ENCODE data around the gene PPP2R3B.
A peak's percentile ranks its signal among the peaks of the same experiment; 100 is the strongest.
"Not testable (repeated sequence)": the region's sequence is repeated elsewhere in the genome, so short reads cannot be mapped to it uniquely, and the experiment has no call there.

The PPP2R3B gene

DNA sequence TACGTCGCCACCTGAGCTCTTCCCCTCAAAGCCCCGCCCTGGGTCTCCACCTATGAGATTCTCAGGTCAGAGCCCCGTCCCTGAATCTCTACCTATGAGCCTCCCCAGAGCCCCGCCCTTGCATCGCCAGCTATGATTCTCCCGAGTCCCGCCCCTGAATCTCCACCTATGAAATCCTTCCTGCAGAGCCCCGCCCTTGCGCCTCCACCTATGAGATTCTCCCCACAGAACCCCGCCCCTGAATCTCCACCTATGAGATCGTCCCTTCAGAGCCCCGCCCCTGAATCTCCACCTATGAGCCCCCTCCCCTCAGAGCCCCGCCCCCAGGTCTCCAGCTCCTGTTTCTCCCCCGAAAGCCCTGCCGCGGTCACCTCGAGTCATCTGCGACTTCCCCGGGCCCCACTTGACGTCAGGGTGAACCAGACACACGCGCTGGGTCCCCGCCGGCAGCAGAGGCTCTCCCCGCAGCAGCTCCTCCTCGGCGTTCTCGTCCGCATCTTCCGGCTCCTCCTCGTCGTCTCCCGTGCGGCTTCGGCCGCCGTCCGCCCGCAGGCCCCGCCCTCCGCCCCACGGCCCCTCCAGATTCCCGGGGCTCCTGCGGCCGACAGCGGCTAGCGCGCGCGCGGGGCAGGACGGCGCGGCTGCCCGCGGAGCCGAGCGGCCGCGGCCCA lies 68.5 kb downstream of the PPP2R3B start:
- DNase-seq, result peak; percentile 99

DNA sequence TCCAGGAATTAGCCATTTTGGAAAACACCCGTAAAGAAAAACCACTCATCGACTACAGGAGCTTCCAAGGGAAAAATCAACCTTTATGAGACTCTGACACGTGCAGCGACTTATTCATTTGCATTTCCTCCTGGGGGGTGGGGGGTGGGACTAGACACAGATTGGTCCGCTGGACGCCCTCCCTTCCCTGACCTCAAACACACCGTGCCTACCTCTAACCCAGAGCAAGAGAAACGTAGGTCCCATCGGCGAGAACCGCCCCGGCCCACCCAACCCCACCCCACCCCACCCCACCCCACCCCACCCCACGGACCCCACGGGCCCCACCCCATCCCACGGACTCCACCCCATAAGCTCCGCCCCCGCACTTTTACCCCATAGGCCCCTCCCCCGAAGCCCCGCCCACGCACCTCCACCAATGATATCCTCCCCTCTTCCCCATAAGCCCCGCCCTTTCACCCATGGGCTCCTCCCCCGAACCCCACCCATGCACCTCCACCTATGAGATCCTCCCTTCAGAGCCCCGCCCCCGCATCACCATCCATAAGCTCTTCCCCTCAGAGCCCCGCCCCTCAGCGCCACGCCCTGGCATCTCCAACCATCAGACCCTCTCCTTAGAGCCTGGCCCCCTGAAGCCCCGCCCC lies 69.2 kb downstream of the PPP2R3B start:
- DNase-seq, result no peak

DNA sequence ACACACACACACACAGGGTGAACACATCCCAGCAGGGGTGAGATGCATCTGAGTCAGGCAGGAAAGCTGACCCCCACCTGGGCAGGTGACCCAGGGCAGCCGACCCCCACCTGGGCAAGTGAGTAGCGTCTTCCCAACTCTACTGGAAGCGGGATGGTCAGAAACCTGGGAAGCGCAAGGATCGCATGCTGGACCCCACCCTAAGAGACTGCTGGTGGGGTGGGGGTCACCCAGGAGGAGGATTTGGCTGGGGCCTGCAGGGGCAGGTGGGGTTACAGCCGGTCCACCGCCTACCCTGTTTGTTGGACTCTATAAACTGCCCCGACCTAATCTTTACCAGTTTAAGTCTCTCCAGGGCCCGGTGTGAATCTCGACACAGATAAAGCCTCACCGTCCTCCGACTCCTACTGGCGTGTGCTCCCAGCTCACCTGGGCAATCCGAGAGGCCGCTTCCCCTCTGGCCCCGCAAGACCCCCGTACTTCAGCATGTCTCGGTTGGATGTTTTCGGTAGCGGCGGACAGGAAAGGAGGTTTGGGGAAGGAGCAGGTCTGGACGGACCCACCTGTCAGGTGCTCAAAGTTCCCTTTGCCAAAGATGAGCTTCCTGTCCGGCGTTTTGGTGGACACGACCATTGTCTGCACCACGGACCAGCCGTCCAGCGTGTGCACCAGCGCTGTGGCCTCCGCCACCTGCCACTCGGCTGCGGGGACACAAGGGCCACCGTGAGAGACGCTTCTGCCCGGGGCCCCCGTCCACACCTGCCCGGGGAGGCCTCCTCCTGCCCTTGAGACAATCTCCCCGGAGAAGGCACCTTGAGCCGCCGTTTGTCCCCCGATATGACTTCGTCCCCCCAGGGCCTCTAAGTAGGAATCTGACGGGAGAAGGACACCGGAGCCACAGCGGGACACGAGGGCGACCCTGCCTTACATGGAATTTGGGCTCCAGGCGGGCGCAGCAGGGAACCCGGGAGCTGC lies 70.1 kb downstream of the PPP2R3B start:
- no peak for DNase-seq

DNA sequence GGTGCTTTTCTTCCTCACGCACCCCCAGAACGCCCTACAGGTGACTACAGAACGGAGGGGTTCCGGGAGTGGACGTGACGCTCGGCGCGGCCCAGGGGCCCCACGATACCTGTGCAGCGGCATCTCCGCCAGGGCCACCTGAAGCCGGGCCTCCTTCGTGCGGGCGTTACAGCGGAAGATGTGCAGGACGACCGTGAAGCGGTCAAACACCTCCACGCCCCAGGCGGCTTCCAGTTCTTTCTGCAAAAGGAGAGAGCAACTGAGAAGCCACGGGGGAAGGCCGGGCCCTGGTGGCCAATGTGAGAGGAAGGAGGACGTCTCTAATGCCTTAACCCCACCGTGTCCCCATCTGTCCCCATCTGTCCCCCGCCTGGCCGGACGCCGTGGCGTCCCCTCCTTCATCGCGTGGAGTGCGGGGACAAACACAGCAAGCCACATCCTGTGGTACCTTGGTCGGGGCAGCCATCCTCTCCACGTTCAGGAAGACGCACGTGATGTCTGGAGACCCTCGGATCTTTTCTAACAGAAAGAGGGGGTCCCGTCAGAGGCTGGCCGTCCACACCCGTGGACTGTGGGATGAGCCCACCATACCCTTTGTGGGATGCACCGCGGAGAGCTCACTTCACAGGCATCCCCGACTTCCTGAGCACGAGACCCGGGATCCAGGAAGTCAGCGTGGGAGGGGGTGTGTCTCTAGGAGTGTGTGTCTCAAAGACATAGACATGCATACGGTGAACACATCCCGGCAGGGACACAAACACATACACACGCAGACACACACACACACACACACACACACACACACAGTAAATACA lies 71.7 kb downstream of the PPP2R3B start:
- no peak for DNase-seq

DNA sequence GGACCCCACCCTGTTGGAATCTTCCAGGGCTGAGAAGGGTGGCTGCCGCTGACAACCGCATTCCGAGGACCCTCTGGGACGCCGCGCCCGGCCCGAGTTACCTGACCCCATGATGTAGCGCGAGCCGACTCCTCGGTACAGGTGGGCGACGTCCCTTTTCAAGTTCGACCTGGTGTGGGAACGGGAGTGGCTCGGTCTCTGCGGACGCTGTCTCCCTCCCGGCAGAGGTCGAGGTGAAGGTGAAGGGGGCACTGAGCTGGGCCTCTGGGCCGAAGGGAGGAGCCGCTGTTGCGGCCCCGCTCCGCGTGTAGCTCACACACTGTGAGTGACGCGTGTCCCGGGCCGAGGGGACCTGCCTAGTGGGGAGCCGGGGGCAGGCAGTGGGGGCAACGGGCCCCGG lies 72.7 kb downstream of the PPP2R3B start:
- DNase-seq, result no peak

DNA sequence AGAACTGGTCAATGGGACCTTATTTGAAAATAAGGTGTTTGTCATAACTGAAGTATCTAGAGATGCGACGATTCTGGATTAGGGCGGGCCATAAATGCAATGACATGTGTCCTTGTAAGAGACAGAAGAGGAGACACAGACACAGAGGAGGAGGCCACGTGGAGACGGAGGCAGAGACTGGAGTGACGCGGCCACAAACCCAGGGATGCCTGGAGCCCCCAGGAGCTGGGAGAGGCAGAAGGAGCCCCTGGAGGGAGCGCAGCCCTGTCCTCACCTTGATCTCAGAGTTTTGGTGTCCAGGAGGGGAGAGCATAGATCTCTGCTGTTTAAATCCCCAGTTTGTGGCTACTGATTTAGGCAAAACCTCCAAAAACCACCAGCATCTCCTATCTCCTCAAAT lies 73.2 kb downstream of the PPP2R3B start:
- no peak for DNase-seq

DNA sequence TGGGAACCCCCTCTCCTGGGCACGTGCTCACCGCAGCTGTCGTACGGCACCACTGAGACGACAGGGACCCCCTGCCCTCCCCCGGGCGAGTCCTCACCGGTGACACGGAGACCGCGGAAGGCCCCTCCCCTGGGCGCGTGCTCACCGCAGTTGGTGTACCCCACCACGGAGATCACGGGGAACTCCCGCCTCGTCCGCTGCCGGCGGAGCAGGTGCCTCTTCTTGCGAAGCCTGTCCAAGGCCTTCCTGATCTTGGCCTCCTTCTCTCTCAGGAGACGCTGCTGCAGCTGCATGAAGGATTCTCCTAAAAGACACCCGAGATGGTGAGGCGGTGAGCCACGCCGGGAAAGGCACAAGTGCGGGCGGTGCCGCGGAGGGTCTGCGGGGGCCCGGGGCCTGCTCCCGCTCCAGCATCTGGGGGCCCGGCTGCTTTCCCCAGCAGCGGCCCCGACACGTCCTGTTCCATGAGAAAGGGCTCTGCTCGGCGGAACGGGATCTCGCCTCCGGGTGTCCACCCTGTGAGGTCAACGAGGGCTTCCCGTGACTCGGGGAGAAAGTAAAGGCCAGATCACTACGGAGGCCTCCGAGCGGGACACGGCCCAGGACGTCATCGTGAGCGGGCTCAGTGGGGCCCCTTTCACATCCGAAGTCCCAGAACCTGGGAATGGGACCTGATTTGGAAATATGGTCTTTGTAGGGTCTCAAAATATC lies 73.9 kb downstream of the PPP2R3B start:
- no peak for DNase-seq

DNA sequence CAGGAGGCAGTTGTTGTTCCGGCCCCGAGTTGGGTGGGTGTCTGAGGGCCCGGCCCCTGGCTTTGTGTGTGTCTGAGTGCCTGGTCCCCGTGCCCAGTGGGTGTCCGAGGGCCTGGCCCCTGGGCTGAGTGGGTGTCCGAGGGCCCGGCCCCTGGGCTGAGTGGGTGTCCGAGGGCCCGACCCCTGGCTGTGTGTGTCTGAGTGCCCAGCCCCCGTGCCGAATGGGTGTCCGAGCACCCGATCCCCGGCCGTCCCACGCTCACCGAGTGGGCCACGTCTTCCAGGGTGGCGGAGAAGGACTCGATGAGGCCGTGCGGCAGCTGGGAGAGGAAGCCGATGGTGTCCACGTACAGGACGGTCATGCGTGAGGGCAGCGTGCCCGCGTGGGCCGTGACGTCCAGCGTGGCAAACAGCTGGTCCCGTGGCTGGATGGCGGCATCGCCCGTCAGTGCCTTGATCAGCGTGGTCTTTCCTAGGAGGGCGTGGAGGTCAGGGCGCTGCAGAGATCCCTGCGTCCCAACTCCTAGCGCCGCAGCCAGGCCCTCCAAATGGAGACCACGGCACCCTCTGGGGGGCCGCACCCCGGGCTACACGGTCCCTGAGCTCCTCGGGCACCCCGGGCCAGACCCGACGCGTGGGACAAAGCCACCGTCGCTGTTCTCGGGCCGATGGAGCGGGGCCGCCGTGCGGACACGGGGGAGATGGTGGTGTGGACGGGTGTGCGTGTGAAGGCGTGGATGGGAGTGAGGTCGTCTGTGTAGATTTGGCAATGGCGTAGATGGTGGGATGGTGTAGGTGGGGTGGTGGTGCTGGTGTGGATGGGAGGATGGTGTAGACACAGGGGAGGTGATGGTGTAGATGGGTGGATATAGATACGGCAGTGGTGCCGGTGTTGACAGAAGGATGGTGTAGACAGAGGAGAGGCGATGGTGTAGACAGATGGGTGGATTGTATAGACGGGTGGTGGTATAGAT lies 75.3 kb downstream of the PPP2R3B start:
- no peak for DNase-seq

DNA sequence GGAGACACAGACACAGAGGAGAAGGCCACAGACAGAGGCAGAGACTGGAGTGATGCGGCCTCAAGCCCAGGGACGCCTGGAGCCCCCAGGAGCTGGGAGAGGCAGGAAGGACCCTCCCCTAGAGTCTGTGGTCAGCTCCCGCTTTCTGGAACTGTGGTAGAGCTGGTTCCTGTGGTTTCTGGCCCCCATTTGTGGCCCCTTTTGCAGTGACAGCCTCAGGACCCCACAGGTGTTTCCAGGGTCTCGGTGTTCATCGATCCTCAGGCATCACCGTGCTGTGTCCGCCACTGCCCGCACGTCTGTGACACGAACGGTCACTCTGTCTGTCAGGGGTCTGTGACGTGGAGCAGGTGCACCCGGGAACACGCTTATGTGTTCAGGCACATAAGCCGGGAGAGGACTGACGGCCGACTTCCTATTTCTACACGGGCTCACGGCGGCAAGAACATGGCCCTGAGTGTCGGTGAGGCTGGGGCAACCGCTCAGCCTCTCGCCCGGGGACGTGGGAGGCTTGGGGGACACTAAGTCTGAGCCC lies 76.0 kb downstream of the PPP2R3B start:
- no peak for DNase-seq

DNA sequence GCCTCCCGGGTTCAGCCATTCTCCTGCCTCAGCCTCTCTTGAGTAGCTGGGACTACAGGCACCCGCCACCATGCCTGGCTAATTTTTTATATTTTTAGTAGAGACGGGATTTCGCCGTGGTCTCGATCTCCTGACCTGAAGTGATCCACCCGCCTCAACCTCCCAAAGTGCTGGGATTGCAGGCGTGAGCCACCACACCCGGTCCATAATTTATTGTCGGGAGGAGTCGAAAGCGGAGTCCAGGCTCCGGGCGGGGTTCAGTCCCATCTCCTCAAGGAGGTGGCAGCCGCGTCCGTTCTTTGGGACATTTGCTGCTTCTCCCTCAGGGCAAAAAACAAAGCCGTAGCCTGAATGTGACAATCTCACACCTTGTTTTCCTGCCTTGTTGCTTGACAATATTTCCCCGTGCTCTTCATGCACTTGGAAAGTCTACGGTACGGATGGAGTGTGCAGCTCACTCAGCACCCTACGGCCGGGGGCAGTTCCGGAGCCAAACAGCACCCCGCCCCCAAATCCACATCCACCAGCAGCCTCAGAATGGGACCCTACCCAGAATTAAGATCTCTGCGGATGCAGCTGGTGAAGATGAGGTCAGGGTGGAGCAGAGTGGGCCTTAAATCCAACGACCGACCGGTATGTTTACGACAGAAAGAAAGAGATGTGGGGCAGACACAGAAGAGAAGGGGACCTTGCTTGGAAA lies 77.7 kb downstream of the PPP2R3B start:
- DNase-seq, result no peak

DNA sequence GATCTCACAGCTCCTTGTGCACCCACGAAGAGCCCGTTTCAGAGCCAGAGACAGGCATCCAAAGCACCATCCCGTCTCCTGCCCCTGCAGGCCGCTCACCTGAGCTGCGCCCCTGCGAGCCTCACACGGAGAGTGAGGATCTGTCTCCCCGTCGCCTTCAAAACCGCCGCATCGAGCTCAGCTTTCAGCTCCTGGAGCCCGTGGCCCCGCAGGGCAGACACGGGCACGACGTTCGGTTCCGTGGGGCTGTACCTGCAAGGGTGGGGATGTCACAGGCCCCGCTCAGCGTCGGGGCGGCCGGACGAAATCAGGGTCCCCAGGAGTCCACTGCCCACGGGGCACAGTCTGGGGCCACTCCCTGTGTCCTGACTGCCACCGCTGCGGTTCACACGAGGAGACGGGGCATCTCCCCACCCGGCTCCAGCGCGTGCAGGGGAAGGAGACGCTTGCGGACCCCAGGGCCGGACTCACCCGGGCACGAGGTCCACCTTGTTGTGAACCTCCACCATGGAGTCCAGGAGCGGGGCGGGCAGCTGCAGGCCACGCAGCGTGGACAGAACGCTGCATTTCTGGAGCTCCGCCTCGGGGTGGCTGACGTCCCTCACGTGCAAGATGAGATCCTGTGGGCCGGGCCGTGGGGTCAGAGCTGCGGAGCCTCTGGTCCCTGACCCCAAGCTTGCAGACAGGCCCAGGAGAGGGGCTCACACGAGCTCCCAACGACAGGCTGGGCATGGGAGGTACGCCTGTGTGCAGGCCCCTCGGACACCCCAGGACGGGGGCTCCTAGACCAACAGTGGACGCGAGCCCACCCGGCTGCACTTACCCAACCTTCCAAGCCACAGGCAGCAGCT lies 79.2 kb downstream of the PPP2R3B start:
- no peak for DNase-seq

DNA sequence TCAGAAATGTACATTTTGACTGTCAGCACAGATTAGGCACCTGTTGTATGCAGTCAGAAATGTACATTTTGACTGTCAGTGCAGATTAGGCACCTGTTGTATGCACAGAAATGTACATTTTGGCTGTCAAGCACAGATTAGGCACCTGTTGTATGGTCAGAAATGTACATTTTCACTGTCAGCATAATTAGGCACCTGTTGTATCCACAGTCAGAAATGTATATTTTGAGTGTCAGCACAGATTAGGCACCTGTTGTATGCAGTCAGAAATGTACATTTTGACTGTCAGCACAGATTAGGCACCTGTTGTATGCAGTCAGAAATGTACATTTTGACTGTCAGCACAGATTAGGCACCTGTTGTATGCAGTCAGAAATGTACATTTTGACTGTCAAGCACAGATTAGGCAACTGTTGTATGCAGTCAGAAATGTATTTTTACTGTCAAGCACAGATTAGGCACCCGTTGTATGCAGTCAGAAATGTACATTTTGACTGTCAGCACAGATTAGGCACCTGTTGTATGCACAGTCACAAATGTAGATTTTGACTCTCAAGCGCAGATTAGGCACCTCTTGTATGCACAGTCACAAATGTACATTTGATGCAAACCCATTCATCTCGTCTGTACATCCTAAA lies 80.0 kb downstream of the PPP2R3B start:
- not testable (repeated sequence) for DNase-seq

DNA sequence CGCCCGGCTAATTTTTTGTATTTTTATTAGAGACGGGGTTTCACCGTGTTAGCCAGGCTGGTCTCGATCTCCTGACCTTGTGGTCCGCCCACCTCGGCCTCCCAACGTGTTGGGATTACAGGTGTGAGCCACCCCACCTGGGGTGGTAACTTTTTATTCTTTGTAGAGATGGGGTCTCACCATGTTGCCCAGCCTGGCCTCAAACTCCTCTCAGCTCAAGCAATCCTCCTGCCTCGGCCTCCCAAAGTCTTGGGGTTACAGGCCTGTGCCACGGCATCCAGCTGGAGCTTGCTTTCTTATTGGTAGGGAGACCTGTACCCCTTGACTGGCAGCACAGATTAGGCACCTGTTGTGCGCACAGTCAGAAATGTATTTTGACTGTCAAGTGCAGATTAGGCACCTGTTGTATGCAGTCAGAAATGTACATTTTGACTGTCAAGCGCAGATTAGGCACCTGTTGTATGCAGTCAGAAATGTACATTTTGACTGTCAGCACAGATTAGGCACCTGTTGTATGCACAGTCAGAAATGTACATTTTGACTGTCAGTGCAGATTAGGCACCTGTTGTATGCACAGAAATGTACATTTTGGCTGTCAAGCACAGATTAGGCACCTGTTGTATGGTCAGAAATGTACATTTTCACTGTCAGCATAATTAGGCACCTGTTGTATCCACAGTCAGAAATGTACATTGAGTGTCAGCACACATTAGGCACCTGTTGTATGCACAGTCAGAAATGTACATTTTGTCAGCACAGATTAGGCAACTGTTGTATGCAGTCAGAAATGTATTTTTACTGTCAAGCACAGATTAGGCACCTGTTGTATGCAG lies 80.7 kb downstream of the PPP2R3B start:
- not testable (repeated sequence) for DNase-seq

DNA sequence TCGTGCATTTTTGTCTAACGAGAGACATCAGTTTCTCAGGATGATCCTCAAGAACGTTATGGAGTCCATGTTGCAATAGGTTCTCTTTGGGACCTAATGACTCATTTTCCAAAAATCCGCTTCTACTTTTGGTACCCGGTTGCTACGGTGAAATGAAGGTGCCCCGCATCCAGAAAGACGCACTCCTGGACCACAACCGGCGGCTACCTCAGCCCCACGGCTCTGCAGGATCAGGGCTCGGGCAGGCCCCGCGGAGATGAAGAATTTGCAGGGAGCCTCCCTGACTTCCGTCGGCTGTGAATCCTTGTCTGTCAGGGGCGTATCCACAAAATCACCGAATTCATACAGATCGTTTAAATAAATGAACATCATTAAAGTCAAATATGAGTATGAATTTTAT lies 83.7 kb downstream of the PPP2R3B start:
- no peak for DNase-seq

DNA sequence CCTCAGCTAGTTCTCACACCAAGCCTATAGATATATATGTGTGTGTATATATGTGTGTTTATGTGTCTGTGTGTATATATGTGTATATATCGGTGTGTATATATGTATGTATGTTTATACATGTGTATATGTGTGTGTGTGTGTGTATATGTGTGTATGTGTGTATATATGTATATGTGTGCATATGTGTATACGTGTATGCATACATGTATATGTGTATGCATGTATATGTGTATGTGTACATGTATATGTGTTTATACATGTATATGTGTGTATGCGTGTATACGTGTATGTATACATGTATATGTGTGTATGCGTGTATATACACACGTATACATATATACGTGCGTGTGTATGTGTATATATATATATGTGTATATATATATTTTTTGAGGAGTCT lies 86.4 kb downstream of the PPP2R3B start:
- no peak for DNase-seq

DNA sequence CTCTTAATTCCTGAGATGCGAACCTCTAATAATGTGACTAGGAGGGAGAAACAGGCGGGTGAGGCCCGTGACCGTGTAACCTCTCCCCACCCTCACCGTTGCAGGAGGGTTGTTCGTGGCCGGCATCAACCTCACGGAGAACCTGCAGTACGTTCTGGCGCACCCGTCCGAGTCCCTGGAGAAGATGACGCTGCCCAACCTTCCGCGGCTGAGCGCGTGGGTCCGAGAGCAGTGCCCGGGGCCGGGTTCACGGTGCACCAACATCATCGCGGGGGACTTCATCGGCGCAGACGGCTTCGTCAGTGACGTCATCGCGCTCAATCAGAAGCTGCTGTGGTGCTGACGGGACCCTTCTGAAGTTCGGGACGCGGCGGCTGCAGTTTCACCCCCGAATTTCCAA lies 87.7 kb downstream of the PPP2R3B start:
- no peak for DNase-seq

DNA sequence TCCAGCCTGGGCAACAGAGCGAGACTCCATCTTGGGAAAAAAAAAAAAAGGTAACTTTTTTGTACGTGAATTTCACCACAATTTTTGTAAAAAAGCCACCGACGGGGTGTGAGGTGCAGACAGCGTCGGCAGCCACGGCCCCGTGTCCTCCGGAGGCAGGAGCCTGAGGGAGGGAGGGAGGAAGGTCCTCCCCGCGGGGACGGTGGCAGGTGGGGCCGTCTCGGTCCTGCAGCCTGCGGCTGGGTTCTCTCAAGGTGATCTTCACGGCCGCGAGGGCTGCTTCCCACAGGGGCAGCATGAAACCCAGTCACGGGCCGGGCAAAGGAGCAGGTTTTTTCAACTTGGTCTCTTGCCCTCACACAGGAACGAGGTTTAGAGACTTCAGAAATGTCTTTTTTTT lies 91.6 kb downstream of the PPP2R3B start:
- no peak for DNase-seq
